HUES64 (cell line): ENCODE results near the gene TYMP.
"Not testable (repeated sequence)": the region's sequence is repeated elsewhere in the genome, so short reads cannot be mapped to it uniquely, and the experiment has no call there.

Source experiments
- H3K27ac ChIP-seq: 2 replicates; pipeline ENCODE4 v1.7.0; 2013; ENCODE audit warnings: low read depth, low read length, inconsistent platforms
- H3K27me3 ChIP-seq: 2 replicates; pipeline ENCODE4 v1.6.1; 2013; ENCODE audit warnings: mild to moderate bottlenecking, low read length; ENCODE audit not compliant: insufficient read depth
- H3K36me3 ChIP-seq: 2 replicates; pipeline ENCODE4 v1.6.1; 2013; ENCODE audit warnings: mild to moderate bottlenecking, low read length; ENCODE audit not compliant: insufficient read depth
- H3K4me1 ChIP-seq: 2 replicates; pipeline ENCODE4 v1.6.1; 2013; ENCODE audit warnings: mild to moderate bottlenecking, low read length, moderate library complexity; ENCODE audit not compliant: insufficient read depth
- H3K4me3 ChIP-seq: 2 replicates; pipeline ENCODE4 v1.5.1; 2013; ENCODE audit warnings: mild to moderate bottlenecking, low read length, moderate library complexity
- H3K9ac ChIP-seq: 2 replicates; pipeline ENCODE4 v1.6.1; 2013; ENCODE audit warnings: mild to moderate bottlenecking, low read depth, low read length
- H3K9me3 ChIP-seq: 2 replicates; pipeline ENCODE4 v1.6.1; 2013; ENCODE audit warnings: low read depth, low read length; ENCODE audit not compliant: insufficient read depth
- WGBS: fragments of 150-250, 120-280 bp; methylation state at CpG from one replicate; pipeline ENCODE4 v1.1.7; 2013; ENCODE audit warnings: missing lambda C conversion rate; 5-methylcytosine and 5-hydroxymethylcytosine counted together

The TYMP gene

GRCh38 chr22:50533856-50534711, 4.3 kb upstream of the TYMP start:
- not testable (repeated sequence) for H3K4me3 ChIP-seq, H3K9ac ChIP-seq, H3K9me3 ChIP-seq, H3K4me1 ChIP-seq, H3K36me3 ChIP-seq, H3K27ac ChIP-seq
- WGBS: 64% methylated on average over 19 of the region's 21 CpGs
- H3K27me3 ChIP-seq: peaks cover 50% of the 10 kb centered on the region

GRCh38 chr22:50532824-50533796, 3.3 kb upstream of the TYMP start:
- 95% methylated on average over 19 of the region's 19 CpGs for WGBS
- Histone ChIP-seq H3K27ac (no peak overlapping the region), H3K27me3 (peaks cover 60% of the 10 kb centered on the region)

GRCh38 chr22:50531962-50532674, 2.3 kb upstream of the TYMP start:
- peak overlapping the region; percentile 36; the same call in 1 of the 2 replicates for H3K9ac ChIP-seq
- no peaks in the 10 kb centered on the region for H3K4me1 ChIP-seq

More at GRCh38 chr22:50532824-50533796, 3.3 kb upstream of the TYMP start:
- Histone ChIP-seq H3K9ac (no peak overlapping the region), H3K4me1 (no peaks in the 10 kb centered on the region), H3K9me3 (no peaks in the 10 kb centered on the region), H3K36me3 (no peaks in the 10 kb centered on the region), H3K4me3 (no peak overlapping the region)

GRCh38 chr22:50531546-50531961, 1.7 kb upstream of the TYMP start:
- Histone ChIP-seq H3K4me3 (peak overlapping the region; percentile 53), H3K9ac (no peak overlapping the region; the same call in 1 of the 2 replicates), H3K36me3 (no peaks in the 10 kb centered on the region), H3K4me1 (no peaks in the 10 kb centered on the region), H3K27ac (no peak overlapping the region), H3K27me3 (peaks cover 76% of the 10 kb centered on the region), H3K9me3 (no peaks in the 10 kb centered on the region)
- WGBS: 3% methylated on average over 44 of the region's 44 CpGs

More at GRCh38 chr22:50531962-50532674, 2.3 kb upstream of the TYMP start:
- H3K27ac ChIP-seq: no peak overlapping the region
- 8% methylated on average over 54 of the region's 56 CpGs for WGBS
- H3K4me3 ChIP-seq: peak overlapping the region; percentile 53
- peaks cover 70% of the 10 kb centered on the region for H3K27me3 ChIP-seq
- no peaks in the 10 kb centered on the region for H3K9me3 ChIP-seq
- no peaks in the 10 kb centered on the region for H3K36me3 ChIP-seq

GRCh38 chr22:50530877-50531545, 1.2 kb upstream of the TYMP start:
- no peak overlapping the region for H3K27ac ChIP-seq
- H3K4me1 ChIP-seq: no peaks in the 10 kb centered on the region
- no peaks in the 10 kb centered on the region for H3K9me3 ChIP-seq
- 13% methylated on average over 53 of the region's 53 CpGs for WGBS
- H3K27me3 ChIP-seq: peaks cover 76% of the 10 kb centered on the region
- H3K36me3 ChIP-seq: no peaks in the 10 kb centered on the region
- no peak overlapping the region for H3K9ac ChIP-seq
- peak overlapping the region; percentile 53 for H3K4me3 ChIP-seq

- Histone ChIP-seq H3K4me3 (peak overlapping the region; percentile 53), H3K27me3 (peaks cover 75% of the 10 kb centered on the region), H3K4me1 (no peaks in the 10 kb centered on the region), H3K27ac (no peak overlapping the region), H3K9me3 (no peaks in the 10 kb centered on the region), H3K36me3 (no peaks in the 10 kb centered on the region), H3K9ac (no peak overlapping the region)
- 8% methylated on average over 21 of the region's 21 CpGs for whole genome bisulfite sequencing
Measured at GRCh38 chr22:50530580-50530876, 716 bp upstream of the TYMP start.

- WGBS: 28% methylated on average over 50 of the region's 50 CpGs
- Histone ChIP-seq H3K4me1 (no peaks in the 10 kb centered on the region; the same call in 1 of the 2 replicates), H3K9ac (no peak overlapping the region), H3K27ac (no peak overlapping the region), H3K27me3 (peaks cover 75% of the 10 kb centered on the region), H3K4me3 (peak overlapping the region; percentile 53; the same call in 1 of the 2 replicates), H3K36me3 (no peaks in the 10 kb centered on the region), H3K9me3 (no peaks in the 10 kb centered on the region)
Measured at GRCh38 chr22:50529416-50529896, 356 bp downstream of the TYMP start.

GRCh38 chr22:50528682-50529415, 963 bp downstream of the TYMP start:
- H3K9me3 ChIP-seq: no peaks in the 10 kb centered on the region
- H3K9ac ChIP-seq: no peak overlapping the region
- H3K27ac ChIP-seq: no peak overlapping the region
- no peaks in the 10 kb centered on the region; the same call in 1 of the 2 replicates for H3K4me1 ChIP-seq
- WGBS: 77% methylated on average over 15 of the region's 15 CpGs
- no peaks in the 10 kb centered on the region for H3K36me3 ChIP-seq
- H3K4me3 ChIP-seq: no peak overlapping the region
- peaks cover 74% of the 10 kb centered on the region for H3K27me3 ChIP-seq

GRCh38 chr22:50527921-50528681, 1.7 kb downstream of the TYMP start:
- Histone ChIP-seq H3K4me3 (no peak overlapping the region), H3K9me3 (no peaks in the 10 kb centered on the region), H3K27ac (no peak overlapping the region), H3K9ac (no peak overlapping the region), H3K36me3 (peaks cover 6% of the 10 kb centered on the region), H3K4me1 (no peaks in the 10 kb centered on the region; the same call in 1 of the 2 replicates), H3K27me3 (peaks cover 67% of the 10 kb centered on the region)
- 92% methylated on average over 18 of the region's 18 CpGs for WGBS
